Eye (tissue), 1 donor: ENCODE measurements around the gene CALML3.

Source experiments
- DNase-seq: peaks from one replicate; pipeline ENCODE4 v3.0.0-alpha.2; 2015

The CALML3 gene

GRCh38 chr10:5508161-5508604, 16.6 kb upstream of the CALML3 start:
- DNase-seq = no peak

DNA sequence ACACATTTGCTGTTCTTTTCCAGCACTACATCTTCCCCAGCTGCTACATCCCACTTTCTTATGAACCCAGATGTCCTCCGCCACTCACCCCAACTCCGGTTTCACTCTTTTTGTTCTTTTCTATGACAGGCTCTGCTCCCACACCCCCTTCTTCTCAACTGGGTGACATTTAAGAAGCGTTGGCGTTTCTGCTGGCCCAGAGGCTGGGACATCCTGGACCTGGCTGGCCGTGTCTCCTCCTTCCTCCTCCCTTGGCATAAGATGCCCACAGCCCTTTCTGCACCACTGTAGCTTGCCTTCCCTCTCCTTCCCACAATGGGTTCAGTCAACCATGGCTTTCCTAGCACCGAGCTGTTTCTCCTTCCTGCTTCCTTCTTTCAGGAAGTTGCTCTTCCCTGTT, 16.0 kb upstream of the CALML3 start:
- no peak for DNase-seq

- no peak for DNase-seq
These were observed 15.5 kb upstream of the CALML3 start for GRCh38 chr10:5509236-5509635.

DNA sequence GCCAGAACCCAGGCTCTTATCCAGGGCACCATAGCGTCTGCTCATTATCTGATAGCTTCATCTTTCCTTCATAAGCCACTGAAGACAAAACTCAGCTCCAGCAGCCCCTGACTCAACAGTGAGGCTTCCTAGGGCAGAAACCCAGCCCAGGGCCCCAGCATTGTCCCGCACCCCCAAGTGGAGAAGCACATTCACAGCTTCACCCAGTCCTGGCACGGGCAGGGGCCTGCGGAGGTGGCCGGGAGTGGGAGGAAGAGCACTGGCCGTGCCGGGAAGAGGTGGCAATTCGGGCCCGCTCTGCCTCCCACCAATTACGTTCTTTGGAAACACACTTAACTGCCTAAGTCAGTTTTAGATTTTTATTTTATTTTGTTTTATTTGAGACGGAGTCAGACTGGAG, 15.1 kb upstream of the CALML3 start:
- no peak for DNase-seq

DNA sequence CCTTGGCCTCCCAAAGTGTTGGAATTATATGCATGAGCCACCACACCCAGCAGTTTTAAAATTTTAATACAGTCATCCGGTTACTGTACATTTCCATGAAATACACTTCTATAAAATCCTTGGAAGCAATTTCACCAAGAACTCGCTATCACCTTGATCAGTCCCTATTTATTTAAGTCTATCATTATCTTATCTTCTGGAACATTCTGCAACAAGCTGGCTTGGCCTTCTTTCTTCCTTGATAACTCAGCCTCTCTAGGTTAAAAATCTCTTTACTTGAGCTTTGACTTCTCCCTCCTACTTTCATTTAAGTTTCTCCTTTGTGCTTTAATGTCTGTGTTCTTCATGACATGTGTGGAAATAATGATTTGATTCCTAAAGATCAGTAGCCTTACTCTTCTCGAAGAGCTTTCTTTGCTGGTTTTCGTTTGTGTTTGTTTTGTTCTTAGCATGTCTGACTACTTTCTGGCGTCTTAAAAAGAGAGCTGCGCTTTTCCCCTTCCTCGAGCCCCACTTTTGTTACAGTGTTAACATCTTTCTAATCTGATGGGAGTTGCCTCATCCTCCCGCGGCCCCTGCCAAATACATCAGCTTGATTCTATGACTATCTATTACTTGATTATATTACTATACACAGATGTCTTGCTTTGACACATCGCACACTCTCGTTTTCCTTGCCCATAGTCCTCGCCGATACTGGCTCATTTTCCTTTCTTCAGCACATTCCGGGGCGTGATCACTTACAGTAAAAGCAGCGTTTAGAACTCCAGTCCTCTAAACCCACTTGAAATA, 14.3 kb upstream of the CALML3 start:
- DNase-seq = no peak

DNA sequence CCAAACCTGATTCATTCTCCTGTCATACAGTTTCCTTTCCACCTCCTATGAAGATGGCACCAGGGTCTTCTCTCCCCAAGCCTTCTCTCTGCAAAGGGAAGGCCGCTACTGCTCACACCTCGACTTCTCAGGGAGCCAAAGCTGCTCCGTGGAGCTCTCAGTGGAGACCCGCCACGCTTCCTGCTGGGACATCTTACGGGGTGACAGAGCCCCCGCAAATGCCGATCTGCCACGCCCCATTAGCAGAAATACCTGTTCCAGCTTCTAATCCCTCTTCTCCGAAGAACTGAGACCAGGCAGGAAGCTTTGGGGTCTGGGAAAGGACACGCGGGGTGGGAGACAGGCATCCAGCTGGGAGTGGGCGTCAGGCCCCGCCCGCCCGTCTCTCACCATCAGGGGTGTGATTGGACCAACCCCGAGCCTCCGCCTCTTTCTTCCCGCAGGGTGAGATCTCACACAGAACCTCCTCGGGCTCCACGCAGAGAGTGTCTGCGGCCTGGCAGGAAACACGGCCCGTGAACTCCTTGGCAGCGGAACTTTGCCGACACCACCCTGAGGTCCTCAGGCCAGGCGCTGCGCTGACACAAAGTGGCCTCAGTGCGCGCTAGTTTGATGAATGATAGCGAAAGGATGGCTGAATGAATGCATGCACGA, 13.4 kb upstream of the CALML3 start:
- no peak for DNase-seq

DNA sequence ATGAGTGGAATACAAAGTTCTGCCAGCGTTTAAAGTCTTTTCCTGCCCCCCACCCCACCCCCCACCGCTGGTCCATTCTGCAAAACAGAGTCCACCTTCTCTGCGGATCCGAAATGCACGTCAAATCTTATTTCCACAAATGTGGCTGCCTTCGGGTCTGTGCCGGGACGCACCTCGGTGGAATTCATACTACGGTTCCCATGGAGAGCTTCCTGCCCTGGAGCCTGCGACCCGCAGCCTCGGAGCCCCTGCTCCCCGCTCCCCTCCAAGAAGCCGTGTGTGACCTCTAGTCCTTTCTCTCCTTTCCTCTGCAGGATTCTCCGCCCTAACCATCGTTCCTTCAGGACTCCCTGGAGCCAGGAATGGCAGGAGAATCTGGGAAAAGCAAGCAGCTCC, 12.9 kb upstream of the CALML3 start:
- no peak for DNase-seq

- DNase-seq = no peak
These were observed 12.4 kb upstream of the CALML3 start for GRCh38 chr10:5512331-5512730.

- peak; percentile 25 for DNase-seq
These were observed 11.7 kb upstream of the CALML3 start for GRCh38 chr10:5512881-5513612.

DNA sequence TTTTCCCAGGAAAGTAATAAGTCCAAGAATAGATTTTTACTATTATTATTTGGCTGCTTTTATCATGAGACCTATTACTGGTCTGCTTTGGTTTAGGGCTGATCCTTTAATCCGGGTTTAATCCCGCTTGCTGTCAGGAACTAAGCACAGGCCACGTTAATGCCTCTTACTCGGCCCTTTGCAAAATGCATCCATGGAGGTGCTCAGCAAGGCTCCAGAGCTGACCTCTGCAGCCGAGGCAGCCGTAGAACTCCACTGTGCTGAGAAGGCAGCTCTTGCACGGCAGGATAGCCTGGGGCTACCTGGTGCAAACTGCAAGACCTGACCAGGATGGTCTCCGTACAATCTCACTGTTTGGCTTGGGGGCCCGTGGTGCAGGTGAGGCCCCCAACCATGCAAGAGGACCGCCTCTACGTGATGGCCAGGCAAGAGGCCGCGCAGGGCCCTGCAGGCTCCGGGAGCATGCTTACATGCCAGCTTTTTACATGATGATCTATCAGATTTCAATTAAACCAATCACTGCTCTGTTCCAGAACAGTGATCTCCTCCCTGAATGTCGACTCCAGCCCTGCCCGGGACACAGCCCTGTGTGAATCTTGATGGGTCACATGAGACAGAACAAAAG, 10.4 kb upstream of the CALML3 start:
- DNase-seq = peak; percentile 41

GRCh38 chr10:5515948-5516761, 8.6 kb upstream of the CALML3 start:
- no peak for DNase-seq

GRCh38 chr10:5517546-5517945, 7.2 kb upstream of the CALML3 start:
- no peak for DNase-seq

- no peak for DNase-seq
These were observed 6.6 kb upstream of the CALML3 start for GRCh38 chr10:5518143-5518542.

DNA sequence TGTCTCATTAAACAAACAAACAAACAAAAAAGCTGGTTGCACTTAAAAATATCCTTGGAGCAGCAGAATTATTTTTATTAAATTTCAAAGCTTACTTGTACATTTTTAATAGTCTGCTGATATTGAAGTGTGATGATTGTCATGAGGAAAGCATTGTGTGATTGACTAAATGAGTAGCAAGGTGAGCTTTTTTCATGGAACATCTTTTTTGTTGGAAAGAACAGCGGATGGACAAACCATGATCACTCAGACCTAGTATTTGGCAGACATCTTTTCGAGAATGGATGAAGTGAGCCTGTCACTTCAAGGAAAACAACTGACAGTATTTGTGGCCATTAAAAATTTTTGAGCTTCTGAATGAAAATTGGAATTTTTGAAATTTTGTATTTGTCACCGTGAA, 5.7 kb upstream of the CALML3 start:
- no peak for DNase-seq

- no peak for DNase-seq
These were observed 1.7 kb upstream of the CALML3 start for GRCh38 chr10:5522913-5523560.

- DNase-seq = no peak
These were observed 776 bp upstream of the CALML3 start for GRCh38 chr10:5523796-5524574.

DNA sequence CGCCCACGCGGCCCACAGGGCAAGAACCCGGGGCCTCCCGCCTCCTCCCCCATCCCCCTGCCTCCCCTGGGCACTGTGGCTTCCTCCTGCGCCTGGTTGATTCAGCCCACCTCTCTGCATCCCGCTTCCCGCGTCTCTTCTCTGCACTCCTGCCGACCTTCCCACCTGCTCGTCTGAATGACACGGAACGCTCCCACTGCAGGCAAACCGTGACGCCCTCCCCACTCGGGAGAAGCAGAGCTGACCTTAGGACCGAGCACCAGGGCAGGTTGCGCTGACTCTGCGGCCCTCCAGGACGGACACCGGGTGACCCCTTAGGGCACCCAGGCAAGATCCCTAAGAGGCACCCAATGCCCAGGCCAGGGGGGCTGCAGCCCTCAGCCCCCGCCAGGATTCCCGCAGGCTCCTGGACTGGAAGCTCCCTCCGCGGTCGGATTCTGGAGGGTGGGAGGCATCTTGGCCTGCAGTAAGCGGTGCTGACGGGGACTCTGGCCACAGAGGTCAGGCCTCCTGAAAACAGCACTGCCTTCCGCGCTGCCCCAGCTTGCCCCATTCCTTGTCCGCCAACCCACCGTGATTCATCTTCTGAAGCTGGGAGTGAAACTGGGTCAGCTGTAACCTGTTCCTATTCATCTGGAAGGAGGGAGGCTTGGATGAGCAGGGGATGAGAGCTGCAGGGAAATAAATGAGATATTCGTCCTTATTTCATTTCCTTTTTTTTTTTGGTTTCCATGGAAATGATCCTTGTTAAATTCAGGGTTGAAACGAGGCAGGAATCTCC, 990 bp downstream of the CALML3 start:
- no peak for DNase-seq

- no peak for DNase-seq
These were observed 2.0 kb downstream of the CALML3 start for GRCh38 chr10:5526691-5527331.

GRCh38 chr10:5527332-5528200, 2.8 kb downstream of the CALML3 start:
- DNase-seq = no peak
